ENCODE data around the gene STARD3NL. TPM values are rescaled to one million over a fixed set of nuclear protein-coding genes. Genes with fewer than 3 reads are reported as not detected.

Gene STARD3NL
- total and polyA plus RNA-seq, 7 donors = 11.1 to 28.5 (median 15.6) TPM

DNA sequence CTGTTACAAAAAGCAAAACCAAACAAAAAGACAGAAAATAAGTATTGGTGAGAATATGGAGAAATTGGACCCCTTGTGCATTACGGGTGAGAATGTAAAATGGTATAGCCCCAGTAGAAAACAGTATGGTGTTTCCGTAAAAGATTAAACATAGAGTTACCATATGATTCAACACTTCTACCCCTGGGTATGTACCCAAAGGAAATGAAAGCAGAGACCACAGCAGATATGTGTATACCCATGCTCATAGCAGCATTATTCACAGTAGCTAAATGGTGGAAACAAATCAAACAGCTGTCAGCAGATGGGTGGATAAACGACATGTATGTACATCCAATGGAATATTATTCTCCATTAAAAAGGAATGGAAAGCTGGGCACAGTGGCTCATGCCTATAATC, 42.4 kb downstream of the STARD3NL start:
- no peaks in the 10 kb centered on the region for H3K9me3 ChIP-seq
- no peak overlapping the region for H3K4me3 ChIP-seq
- DNase-seq (no peak), ATAC-seq (no peak)
- peaks cover 9 to 60% of the 10 kb centered on the region in 2 donors for H3K36me3 ChIP-seq (ENCODE audit: insufficient read depth in 1 of 2, low read depth in 1 of 2)
- no peak overlapping the region for H3K27ac ChIP-seq
- H3K4me1 ChIP-seq = peaks cover 4% of the 10 kb centered on the region
- intact Hi-C loops (cut with DNase I) = loop anchor here in 1 of 2 donors (2.0 to 5.0 kb wide), 2 partner anchors 114 to 303 kb away; partner anchors contain the start of gene SFRP4
- WGBS, 3 donors = 74 to 84% (median 80%) methylated on average over 3 of the region's 3 CpGs
- no peaks in the 10 kb centered on the region for H3K27me3 ChIP-seq (ENCODE audit: insufficient read depth in 3 of 3, low read length in 2 of 3)
- TF ChIP-seq, protein P1, sequence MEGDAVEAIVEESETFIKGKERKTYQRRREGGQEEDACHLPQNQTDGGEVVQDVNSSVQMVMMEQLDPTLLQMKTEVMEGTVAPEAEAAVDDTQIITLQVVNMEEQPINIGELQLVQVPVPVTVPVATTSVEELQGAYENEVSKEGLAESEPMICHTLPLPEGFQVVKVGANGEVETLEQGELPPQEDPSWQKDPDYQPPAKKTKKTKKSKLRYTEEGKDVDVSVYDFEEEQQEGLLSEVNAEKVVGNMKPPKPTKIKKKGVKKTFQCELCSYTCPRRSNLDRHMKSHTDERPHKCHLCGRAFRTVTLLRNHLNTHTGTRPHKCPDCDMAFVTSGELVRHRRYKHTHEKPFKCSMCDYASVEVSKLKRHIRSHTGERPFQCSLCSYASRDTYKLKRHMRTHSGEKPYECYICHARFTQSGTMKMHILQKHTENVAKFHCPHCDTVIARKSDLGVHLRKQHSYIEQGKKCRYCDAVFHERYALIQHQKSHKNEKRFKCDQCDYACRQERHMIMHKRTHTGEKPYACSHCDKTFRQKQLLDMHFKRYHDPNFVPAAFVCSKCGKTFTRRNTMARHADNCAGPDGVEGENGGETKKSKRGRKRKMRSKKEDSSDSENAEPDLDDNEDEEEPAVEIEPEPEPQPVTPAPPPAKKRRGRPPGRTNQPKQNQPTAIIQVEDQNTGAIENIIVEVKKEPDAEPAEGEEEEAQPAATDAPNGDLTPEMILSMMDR (IDR thresholded peaks at IDR 0.05) = no peak

DNA sequence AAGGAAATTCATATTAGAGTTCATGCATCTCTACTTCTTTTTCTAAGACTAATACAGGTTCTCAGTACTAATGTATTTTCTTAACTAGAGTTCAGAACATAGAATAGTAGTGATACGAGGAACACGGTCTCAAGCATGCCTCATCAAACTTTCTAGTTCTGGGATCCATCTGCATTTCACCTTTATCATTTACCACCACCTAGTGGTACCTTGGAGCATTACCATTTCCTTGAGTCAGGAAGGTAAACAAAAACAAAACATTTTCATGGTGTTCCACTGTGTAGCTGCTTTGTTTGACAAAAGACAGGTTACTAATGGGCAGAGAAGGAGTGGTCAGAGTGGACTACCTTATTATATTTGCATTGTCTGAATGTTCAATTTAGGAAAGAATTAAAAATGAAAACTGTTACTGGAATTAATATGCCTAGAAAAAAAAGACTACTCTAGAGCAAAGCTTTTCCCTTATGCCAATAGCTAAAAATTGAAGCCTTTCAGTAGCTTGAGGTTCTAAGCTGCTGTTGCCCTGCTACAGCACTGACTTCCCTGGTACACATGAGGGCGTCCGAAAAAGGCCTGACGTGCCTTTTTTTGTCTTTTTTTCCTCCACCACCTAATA, 44.5 kb downstream of the STARD3NL start:
- TF ChIP-seq, protein P1 (IDR thresholded peaks at IDR 0.05) = peak; percentile 93
- Histone ChIP-seq H3K4me1 (no peaks in the 10 kb centered on the region), H3K36me3 (ENCODE audit: insufficient read depth in 1 of 2, low read depth in 1 of 2) (peaks cover 4 to 50% of the 10 kb centered on the region in 2 donors), H3K4me3 (no peak overlapping the region), H3K9me3 (no peaks in the 10 kb centered on the region), H3K27me3 (ENCODE audit: insufficient read depth in 3 of 3, low read length in 2 of 3) (no peaks in the 10 kb centered on the region), H3K27ac (no peak overlapping the region)
- 56 to 61% (median 58%) methylated on average over 5 of the region's 5 CpGs for WGBS, 3 donors
- no peak for DNase-seq
- intact Hi-C loops (cut with DNase I) = loop anchor here (1.0 to 5.0 kb wide), 3 partner anchors 115 to 322 kb away; partner anchors contain the start of gene SFRP4 (in 1 of the 2)
- peak; percentile 75 to 95 (median 88) for ATAC-seq

DNA sequence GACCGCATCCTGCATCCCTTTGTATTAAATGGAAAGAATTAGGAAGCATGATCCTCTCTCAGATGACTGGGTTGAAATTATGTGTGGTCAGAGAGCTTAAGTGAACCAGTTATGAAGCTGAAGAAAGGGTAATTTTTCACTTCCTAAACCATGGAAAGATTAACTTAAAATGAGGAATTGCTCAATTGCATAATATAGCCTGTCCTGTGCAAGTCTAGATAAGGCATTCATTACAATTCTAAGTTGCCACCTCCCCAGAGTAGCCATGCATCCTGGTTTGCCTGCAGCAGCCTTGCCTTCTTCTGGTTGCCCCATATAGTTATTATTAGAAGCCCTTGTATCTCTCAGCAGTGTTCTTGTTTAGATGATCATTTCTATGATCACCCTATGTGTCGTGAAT, 45.3 kb downstream of the STARD3NL start:
- Histone ChIP-seq H3K4me1 (no peaks in the 10 kb centered on the region), H3K27me3 (ENCODE audit: insufficient read depth in 3 of 3, low read length in 2 of 3) (no peaks in the 10 kb centered on the region), H3K4me3 (no peak overlapping the region), H3K27ac (no peak overlapping the region), H3K9me3 (no peaks in the 10 kb centered on the region), H3K36me3 (ENCODE audit: insufficient read depth in 1 of 2, low read depth in 1 of 2) (peaks cover 4 to 47% of the 10 kb centered on the region in 2 donors)
- ATAC-seq = no peak
- TF ChIP-seq, protein P1 (IDR thresholded peaks at IDR 0.05) = no peak
- no peak for DNase-seq
- 79 to 91% (median 81%) methylated on average over 2 of the region's 2 CpGs for WGBS, 3 donors
- intact Hi-C loops (cut with DNase I) = loop anchor here (2.0 to 5.0 kb wide), 2 partner anchors 306 to 323 kb away; partner anchors contain the start of gene SFRP4 (in 1 of the 2)

DNA sequence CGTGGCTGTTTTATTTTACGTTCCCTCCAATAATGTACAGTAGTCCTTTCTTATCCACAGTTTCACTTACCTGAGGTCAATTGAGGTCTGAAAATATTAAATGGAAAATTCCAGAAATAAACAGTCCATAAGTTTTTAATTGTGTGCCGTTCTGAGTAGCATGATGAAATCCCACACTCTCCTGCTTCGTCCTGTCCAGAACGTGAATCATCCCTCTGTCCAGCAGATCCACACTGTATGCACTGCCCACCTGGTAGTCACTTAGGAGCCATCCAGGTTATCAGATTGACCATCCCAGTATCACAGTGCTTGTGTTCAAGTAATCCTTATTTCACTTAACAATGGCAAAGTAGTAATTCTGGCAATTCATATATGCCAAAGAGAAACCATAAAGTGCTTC, 46.3 kb downstream of the STARD3NL start:
- intact Hi-C loops (cut with DNase I) = loop anchor here in 1 of 2 donors (5.0 kb wide), 1 partner anchor 307 kb away; the partner anchor contains the start of gene SFRP4
- peaks cover 4 to 47% of the 10 kb centered on the region in 2 donors for H3K36me3 ChIP-seq (ENCODE audit: insufficient read depth in 1 of 2, low read depth in 1 of 2)
- no peaks in the 10 kb centered on the region for H3K27me3 ChIP-seq (ENCODE audit: insufficient read depth in 3 of 3, low read length in 2 of 3)
- DNase-seq (no peak), ATAC-seq (no peak)
- TF ChIP-seq, protein P1 (IDR thresholded peaks at IDR 0.05) = no peak
- no peak overlapping the region for H3K4me3 ChIP-seq
- H3K4me1 ChIP-seq = no peaks in the 10 kb centered on the region
- 87 to 91% (median 90%) methylated on average over 5 of the region's 5 CpGs for WGBS, 3 donors
- no peak overlapping the region for H3K27ac ChIP-seq
- H3K9me3 ChIP-seq = no peaks in the 10 kb centered on the region
